H9 (cell line): Measurements from ENCODE around the gene AFAP1. TPM values are rescaled to one million over a fixed set of nuclear protein-coding genes. Genes with fewer than 3 reads are reported as not detected.

Experiments
- DNase-seq: peaks from one replicate; pipeline ENCODE4 v3.0.0-alpha.2; 2017
- H2AFZ ChIP-seq: one replicate; pipeline ENCODE4 v1.6.1; 2013; ENCODE audit warnings: mild to moderate bottlenecking, low read length, control low read depth, moderate library complexity
- H2AK5ac ChIP-seq: 2 replicates; pipeline ENCODE4 v1.6.1; 2013; ENCODE audit warnings: low read length, control low read depth, mixed read lengths; ENCODE audit not compliant: insufficient read length
- H2BK120ac ChIP-seq: one replicate; pipeline ENCODE4 v1.6.1; 2013; ENCODE audit warnings: low read depth, mild to moderate bottlenecking, low read length, control low read depth, inconsistent platforms; ENCODE audit not compliant: poor library complexity, severe bottlenecking
- H2BK12ac ChIP-seq: 2 replicates; pipeline ENCODE4 v1.6.1; 2013; ENCODE audit warnings: low read length, control low read depth, mixed read lengths, low read depth; ENCODE audit not compliant: insufficient read length
- H2BK15ac ChIP-seq: 2 replicates; pipeline ENCODE4 v1.6.1; 2013; ENCODE audit warnings: low read depth, low read length, control low read depth
- H2BK20ac ChIP-seq: one replicate; pipeline ENCODE4 v1.6.1; 2013; ENCODE audit warnings: low read depth, mild to moderate bottlenecking, low read length, control low read depth, inconsistent platforms; ENCODE audit not compliant: poor library complexity, severe bottlenecking
- H2BK5ac ChIP-seq: 2 replicates; pipeline ENCODE4 v1.6.1; 2013; ENCODE audit warnings: low read length, control low read depth, mixed read lengths; ENCODE audit not compliant: insufficient read length
- H3K14ac ChIP-seq: 2 replicates; pipeline ENCODE4 v1.6.1; 2013; ENCODE audit warnings: low read length, control low read depth; ENCODE audit not compliant: insufficient read depth
- H3K18ac ChIP-seq: 2 replicates; pipeline ENCODE4 v1.6.1; 2013; ENCODE audit warnings: low read depth, mild to moderate bottlenecking, mixed read lengths, low read length, control low read depth; ENCODE audit not compliant: insufficient read length
- H3K23ac ChIP-seq: 2 replicates; pipeline ENCODE4 v1.6.1; 2013; ENCODE audit warnings: low read length, control low read depth, mixed read lengths, low read depth; ENCODE audit not compliant: insufficient read length
- H3K23me2 ChIP-seq: 2 replicates; pipeline ENCODE4 v1.6.1; 2013; ENCODE audit warnings: low read depth, mild to moderate bottlenecking, mixed read lengths, low read length, control low read depth; ENCODE audit not compliant: insufficient read length, poor library complexity, severe bottlenecking
- H3K27ac ChIP-seq: 2 replicates; pipeline ENCODE4 v1.5.1; 2013; ENCODE audit warnings: low read length, control low read depth, mixed read lengths, low read depth; ENCODE audit not compliant: insufficient read length
- H3K27me3 ChIP-seq: 2 replicates; pipeline ENCODE4 v1.6.1; 2013; ENCODE audit warnings: low read length, control low read depth, inconsistent platforms; ENCODE audit not compliant: insufficient read depth
- H3K4ac ChIP-seq: 2 replicates; pipeline ENCODE4 v1.6.1; 2013; ENCODE audit warnings: low read depth, mild to moderate bottlenecking, control low read depth, inconsistent platforms, low read length, moderate library complexity
- H3K4me1 ChIP-seq: 2 replicates; pipeline ENCODE4 v1.6.1; 2013; ENCODE audit warnings: low read length, control low read depth, inconsistent platforms; ENCODE audit not compliant: insufficient read depth
- H3K4me2 ChIP-seq: 2 replicates; pipeline ENCODE4 v1.6.1; 2013; ENCODE audit warnings: low read length, control low read depth, mixed read lengths; ENCODE audit not compliant: insufficient read length, insufficient read depth
- H3K56ac ChIP-seq: 2 replicates; pipeline ENCODE4 v1.6.1; 2013; ENCODE audit warnings: low read depth, mild to moderate bottlenecking, mixed read lengths, low read length, control low read depth; ENCODE audit not compliant: insufficient read length
- H3K79me1 ChIP-seq: 2 replicates; pipeline ENCODE4 v1.6.1; 2013; ENCODE audit warnings: low read depth, mild to moderate bottlenecking, moderate library complexity, low read length, control low read depth, inconsistent platforms; ENCODE audit not compliant: insufficient read depth, poor library complexity, severe bottlenecking
- H3K79me2 ChIP-seq: 2 replicates; pipeline ENCODE4 v1.6.1; 2013; ENCODE audit warnings: low read length, control low read depth, inconsistent platforms; ENCODE audit not compliant: insufficient read depth
- H3K9ac ChIP-seq: 2 replicates; pipeline ENCODE4 v1.6.1; 2013; ENCODE audit warnings: low read length, control low read depth, mixed read lengths; ENCODE audit not compliant: insufficient read length; ENCODE audit errors: extremely low read depth
- H3K9me3 ChIP-seq: one replicate; pipeline ENCODE4 v1.6.1; 2013; ENCODE audit warnings: low read depth, low read length, inconsistent platforms; ENCODE audit not compliant: control insufficient read depth
- H3T11ph ChIP-seq: one replicate; pipeline ENCODE4 v1.6.1; 2013; ENCODE audit warnings: mild to moderate bottlenecking, low read length, control low read depth, inconsistent platforms
- H4K20me1 ChIP-seq: one replicate; pipeline ENCODE4 v1.6.1; 2013; ENCODE audit not compliant: control insufficient read depth, insufficient read length, insufficient read depth
- H4K5ac ChIP-seq: 2 replicates; pipeline ENCODE4 v1.6.1; 2013; ENCODE audit warnings: low read depth, mild to moderate bottlenecking, mixed read lengths, low read length, control low read depth; ENCODE audit not compliant: insufficient read length
- H4K8ac ChIP-seq: replicated peaks from 2 replicates; pipeline ENCODE4 v1.6.1; 2013; ENCODE audit warnings: low read length, control low read depth, mixed read lengths, low read depth; ENCODE audit not compliant: insufficient read length
- H4K91ac ChIP-seq: 2 replicates; pipeline ENCODE4 v1.6.1; 2013; ENCODE audit warnings: low read depth, mild to moderate bottlenecking, moderate library complexity, mixed read lengths, low read length, control low read depth; ENCODE audit not compliant: insufficient read length
- H3K27ac Mint-ChIP-seq, 3 experiments: 2 replicates in 2 of 3; 3 replicates in 1 of 3; pipeline ENCODE4 v1.8.0; 2020 to 2021; ENCODE audit warnings: mixed read lengths in 3 of 3, mild to moderate bottlenecking in 1 of 3, moderate library complexity in 1 of 3
- H3K27me3 Mint-ChIP-seq: 2 replicates; pipeline ENCODE4 v1.8.0; 2021; ENCODE audit warnings: low read depth, mild to moderate bottlenecking, moderate library complexity, mixed read lengths
- H3K36me3 Mint-ChIP-seq, 3 experiments: 2 replicates in 2 of 3; 3 replicates in 1 of 3; pipeline ENCODE4 v1.8.0; 2020 to 2021; ENCODE audit warnings: low read depth in 3 of 3, mixed read lengths in 3 of 3; ENCODE audit not compliant: insufficient read depth in 1 of 3
- H3K4me1 Mint-ChIP-seq, 2 experiments: 2 replicates each; pipeline ENCODE4 v1.8.0; 2020; ENCODE audit warnings: mixed read lengths in 2 of 2
- H3K4me3 Mint-ChIP-seq, 2 experiments: 2 replicates in 1 of 2; 3 replicates in 1 of 2; pipeline ENCODE4 v1.8.0; 2020 to 2021; ENCODE audit warnings: mild to moderate bottlenecking in 2 of 2, mixed read lengths in 2 of 2, moderate library complexity in 1 of 2
- H3K9me3 Mint-ChIP-seq, 2 experiments: 2 replicates in 1 of 2; 3 replicates in 1 of 2; pipeline ENCODE4 v1.8.0; 2020; ENCODE audit warnings: mild to moderate bottlenecking in 2 of 2, mixed read lengths in 2 of 2, moderate library complexity in 1 of 2
- CTCF ChIP-seq: fragments of 200-600 bp; sonication (generic); conservative IDR thresholded peaks from 3 replicates; pipeline ENCODE4 v1.8.0; 2021; ENCODE audit warnings: antibody characterized with exemption, mild to moderate bottlenecking
- WGBS: extraction: QIAGEN DNeasy Blood & Tissue Kit; methylation state at CpG from one replicate; pipeline ENCODE4 v1.1.7; 2013; ENCODE audit warnings: missing lambda C conversion rate, low lambda C conversion rate, mixed read lengths; ENCODE audit not compliant: insufficient read length; ENCODE audit errors: extremely low coverage; 5-methylcytosine and 5-hydroxymethylcytosine counted together
- total RNA-seq: library from RNA; stranded (reverse); gene quantifications from 2 replicates; pipeline ENCODE4 v1.2.1, GENCODE V29; 2021

Gene AFAP1
- total RNA-seq, 1 experiment from 2014 or later = 6.5 TPM

- no peak overlapping the region for H2AK5ac ChIP-seq
- Mint-ChIP-seq H3K27ac (peak overlapping the region in 1 of 3 experiments; percentile 87; a peak in 1 of 7 replicates), H3K9me3 (no peaks in the 10 kb centered on the region), H3K4me1 (no peaks in the 10 kb centered on the region; a peak in 1 of 4 replicates), H3K36me3 (peaks cover 0 to 8% (median 5%) of the 10 kb centered on the region in 3 experiments; a peak in 3 of 7 replicates), H3K4me3 (no peak overlapping the region), H3K27me3 (no peaks in the 10 kb centered on the region)
- H4K20me1 ChIP-seq = no peaks in the 10 kb centered on the region
- H3K56ac ChIP-seq = no peak overlapping the region
- no peak overlapping the region for H3K18ac ChIP-seq
- no peaks in the 10 kb centered on the region for H3K9me3 ChIP-seq
- no peak overlapping the region for H2BK5ac ChIP-seq
- no peak overlapping the region for H2AFZ ChIP-seq
- no peak overlapping the region for H3K9ac ChIP-seq
- no peak overlapping the region for H3T11ph ChIP-seq
- H4K5ac ChIP-seq = no peak overlapping the region
- DNase-seq = no peak
- no peak overlapping the region for H3K4me2 ChIP-seq
- H2BK20ac ChIP-seq = no peak overlapping the region
- H2BK120ac ChIP-seq = no peak overlapping the region
- no peak overlapping the region for H2BK15ac ChIP-seq
- H3K4me1 ChIP-seq = no peaks in the 10 kb centered on the region
- no peak overlapping the region for H3K27ac ChIP-seq
- no peak overlapping the region for H4K8ac ChIP-seq
- no peak overlapping the region for H3K4ac ChIP-seq
- no peaks in the 10 kb centered on the region for H3K79me1 ChIP-seq
- no peak overlapping the region for H2BK12ac ChIP-seq
- WGBS = no CpG with 5 or more reads among the region's 17 CpGs
- H3K27me3 ChIP-seq = no peaks in the 10 kb centered on the region
- H4K91ac ChIP-seq = no peak overlapping the region
- H3K23ac ChIP-seq = no peak overlapping the region
- TF ChIP-seq CTCF = no peak
- H3K23me2 ChIP-seq = no peaks in the 10 kb centered on the region
- no peak overlapping the region for H3K14ac ChIP-seq
- H3K79me2 ChIP-seq = no peaks in the 10 kb centered on the region
These were observed 151.5 kb downstream of the AFAP1 start for GRCh38 chr4:7788193-7788592.
